GM12878 (cell line): Measurements from ENCODE around the gene TFB1M.

Source experiments
- CTCF ChIP-seq, 3 experiments: IDR thresholded peaks in 2 of 3; conservative IDR thresholded peaks in 1 of 3; 2 replicates each; pipeline ENCODE4 v1.5.1; 2011; ENCODE audit warnings: low read depth in 3 of 3, low read length in 3 of 3, mild to moderate bottlenecking in 3 of 3, control low read depth in 2 of 3, moderate library complexity in 2 of 3, inconsistent platforms in 1 of 3, mixed read lengths in 1 of 3; ENCODE audit not compliant: control insufficient read depth in 2 of 3, insufficient read depth in 1 of 3; ENCODE audit errors: extremely low read depth in 1 of 3
- HDAC6 ChIP-seq: fragments of 200-600 bp; sonication (generic); IDR thresholded peaks from one replicate; pipeline ENCODE4 v1.8.0; 2017; ENCODE audit warnings: antibody characterized with exemption; ENCODE audit not compliant: unreplicated experiment
- SIX5 ChIP-seq: IDR thresholded peaks from 2 replicates; pipeline ENCODE4 v1.6.1; 2011; ENCODE audit warnings: mild to moderate bottlenecking, low read depth, low read length, moderate library complexity; ENCODE audit not compliant: severe bottlenecking

- TF ChIP-seq HDAC6: no peak
- no peak for TF ChIP-seq CTCF (IDR thresholded peaks at IDR 0.05 in 2 of 3, conservative IDR thresholded peaks at IDR 0.05 in 1 of 3; ENCODE audit: control insufficient read depth in 2 of 3, extremely low read depth in 1 of 3, insufficient read depth in 1 of 3, low read depth in 3 of 3, low read length in 3 of 3)
- no peak for TF ChIP-seq SIX5
Observed at GRCh38 chr6:155259897-155260296, 54.4 kb downstream of the TFB1M start.
